GM19025 (cell line): ENCODE results near the gene SERPING1.
A peak's percentile ranks its signal among the peaks of the same experiment; 100 is the strongest.
"Not testable (repeated sequence)": the region's sequence is repeated elsewhere in the genome, so short reads cannot be mapped to it uniquely, and the experiment has no call there.

Experiments used
- ATAC-seq: cut with Tn5 transposase; IDR thresholded peaks from one replicate; pipeline ENCODE4 v1.9.1; 2021; ENCODE audit warnings: mild to moderate bottlenecking, low read depth, moderate library complexity; ENCODE audit not compliant: unreplicated experiment

SERPING1 gene

GRCh38 chr11:57650739-57651090 is 53.2 kb downstream of the SERPING1 start:
- ATAC-seq, result no peak

GRCh38 chr11:57651408-57651807 is 53.9 kb downstream of the SERPING1 start:
- no peak for ATAC-seq

- ATAC-seq, result not testable (repeated sequence)
Measured at GRCh38 chr11:57652230-57652629, 54.7 kb downstream of the SERPING1 start.

- ATAC-seq, result no peak
Measured at GRCh38 chr11:57652662-57653061, 55.2 kb downstream of the SERPING1 start.

GRCh38 chr11:57653163-57653562 is 55.7 kb downstream of the SERPING1 start:
- no peak for ATAC-seq

- no peak for ATAC-seq
Measured at GRCh38 chr11:57656885-57657193, 59.4 kb downstream of the SERPING1 start.

- ATAC-seq, result peak; percentile 99
Measured at GRCh38 chr11:57657194-57658022, 59.9 kb downstream of the SERPING1 start, which contains the start of gene CLP1. CLP1 (plus strand) TSS chr11:57657762; CDS start chr11:57659477, 1,715 bp downstream.

GRCh38 chr11:57658023-57658361 is 60.5 kb downstream of the SERPING1 start:
- no peak for ATAC-seq

GRCh38 chr11:57659669-57660068 is 62.2 kb downstream of the SERPING1 start:
- ATAC-seq, result no peak

- ATAC-seq, result no peak
Measured at GRCh38 chr11:57662893-57663292, 65.4 kb downstream of the SERPING1 start.

- no peak for ATAC-seq
Measured at GRCh38 chr11:57663975-57664374, 66.5 kb downstream of the SERPING1 start.
